Liver (tissue), 9 donors: ENCODE results near the gene TP53I13. TPM values are rescaled to one million over a fixed set of nuclear protein-coding genes. Genes with fewer than 3 reads are reported as not detected.

ENCODE experiments used
- DNase-seq: peaks from one replicate; pipeline ENCODE4 v3.0.0-alpha.2; 2017; ENCODE audit warnings: low spot score
- H3K27ac ChIP-seq, 2 donors: one replicate each; pipeline ENCODE4 v1.7.0; 2013; ENCODE audit warnings: inconsistent platforms in 2 of 2, low read length in 2 of 2, control low read depth in 1 of 2, low read depth in 1 of 2, mild to moderate bottlenecking in 1 of 2
- H3K27me3 ChIP-seq, 4 donors: one replicate each; pipeline versions ENCODE4 v1.6.1 to v1.7.0; 2013; ENCODE audit warnings: low read length in 3 of 4, inconsistent platforms in 1 of 4, mild to moderate bottlenecking in 1 of 4, moderate library complexity in 1 of 4; ENCODE audit not compliant: control insufficient read depth in 4 of 4, insufficient read depth in 4 of 4
- H3K36me3 ChIP-seq, 4 donors: one replicate each; pipeline versions ENCODE4 v1.6.1 to v1.7.0; 2013; ENCODE audit warnings: low read length in 3 of 4, mild to moderate bottlenecking in 3 of 4, low read depth in 1 of 4, moderate library complexity in 1 of 4; ENCODE audit not compliant: control insufficient read depth in 4 of 4, insufficient read depth in 3 of 4
- H3K4me1 ChIP-seq, 4 donors: one replicate each; pipeline versions ENCODE4 v1.6.1 to v1.7.0; 2013; ENCODE audit warnings: low read length in 3 of 4, mild to moderate bottlenecking in 3 of 4, moderate library complexity in 1 of 4; ENCODE audit not compliant: control insufficient read depth in 4 of 4, insufficient read depth in 4 of 4
- H3K4me3 ChIP-seq, 3 donors: one replicate each; pipeline versions ENCODE4 v1.6.1 to v1.7.0; 2013; ENCODE audit warnings: low read length in 3 of 3, control low read depth in 1 of 3, low read depth in 1 of 3, mild to moderate bottlenecking in 1 of 3
- H3K9ac ChIP-seq, 2 donors: one replicate each; pipeline ENCODE4 v1.7.0; 2013; ENCODE audit warnings: low read length in 2 of 2, mild to moderate bottlenecking in 2 of 2, moderate library complexity in 2 of 2, control low read depth in 1 of 2, low read depth in 1 of 2
- H3K9me3 ChIP-seq, 4 donors: one replicate each; pipeline versions ENCODE4 v1.6.1 to v1.7.0; 2013; ENCODE audit warnings: low read length in 3 of 4; ENCODE audit not compliant: control insufficient read depth in 4 of 4
- EGR1 ChIP-seq, 2 donors: IDR thresholded peaks; 2 replicates each; pipeline ENCODE4 v1.6.1; 2016 to 2018; ENCODE audit warnings: antibody characterized with exemption in 2 of 2, low read depth in 2 of 2
- FOXA1 ChIP-seq: IDR thresholded peaks from 2 replicates; pipeline ENCODE4 v1.6.1; 2016; ENCODE audit warnings: antibody characterized with exemption
- FOXA2 ChIP-seq: IDR thresholded peaks from 2 replicates; pipeline ENCODE4 v1.6.1; 2016; ENCODE audit warnings: antibody characterized with exemption
- GABPA ChIP-seq, 2 donors: IDR thresholded peaks in 1 of 2; conservative IDR thresholded peaks in 1 of 2; 2 replicates each; pipeline ENCODE4 v1.6.1; 2016; ENCODE audit warnings: antibody characterized with exemption in 2 of 2, mild to moderate bottlenecking in 1 of 2, moderate library complexity in 1 of 2
- HNF4A ChIP-seq, 2 donors: conservative IDR thresholded peaks; 2 replicates each; pipeline ENCODE4 v1.6.1; 2016; ENCODE audit warnings: antibody characterized with exemption in 2 of 2, mild to moderate bottlenecking in 2 of 2
- HNF4G ChIP-seq: IDR thresholded peaks from 2 replicates; pipeline ENCODE4 v1.6.1; 2016; ENCODE audit warnings: antibody characterized with exemption
- JUND ChIP-seq, 2 donors: IDR thresholded peaks; 2 replicates each; pipeline ENCODE4 v1.6.1; 2016; ENCODE audit warnings: antibody characterized with exemption in 2 of 2
- NR2F2 ChIP-seq: IDR thresholded peaks from 2 replicates; pipeline ENCODE4 v1.6.1; 2016; ENCODE audit warnings: antibody characterized with exemption
- RAD21 ChIP-seq, 2 donors: IDR thresholded peaks; 2 replicates each; pipeline ENCODE4 v1.6.1; 2016; ENCODE audit warnings: antibody characterized with exemption in 2 of 2, mild to moderate bottlenecking in 2 of 2
- RXRA ChIP-seq, 2 donors: IDR thresholded peaks; 2 replicates each; pipeline ENCODE4 v1.6.1; 2017 to 2018; ENCODE audit warnings: antibody characterized with exemption in 2 of 2, mild to moderate bottlenecking in 1 of 2
- SP1 ChIP-seq: IDR thresholded peaks from 2 replicates; pipeline ENCODE4 v1.6.1; 2018; ENCODE audit warnings: antibody characterized with exemption, mild to moderate bottlenecking
- TAF1 ChIP-seq: conservative IDR thresholded peaks from 2 replicates; pipeline ENCODE4 v1.6.1; 2016; ENCODE audit warnings: antibody characterized with exemption, mild to moderate bottlenecking
- YY1 ChIP-seq: IDR thresholded peaks from 2 replicates; pipeline ENCODE4 v1.6.1; 2016; ENCODE audit warnings: antibody characterized with exemption, mild to moderate bottlenecking
- WGBS: extraction: QIAGEN DNeasy Blood & Tissue Kit; methylation state at CpG from one replicate; pipeline ENCODE4 v1.1.7; 2013; 5-methylcytosine and 5-hydroxymethylcytosine counted together
- polyA plus RNA-seq, 2 donors: library from polyadenylated mRNA; stranded (reverse) in 1 of 2; unstranded in 1 of 2; fragments of 200-250 nt in 1 of 2; fragments of >200 nt in 1 of 2; fragmentation: Nextera tagmentation in 1 of 2; extraction: Ambion mirVana in 1 of 2; gene quantifications; one replicate each; pipeline versions ENCODE4 v1.2.1 to v1.2.3, GENCODE V29; 2013 to 2015
- total RNA-seq, 2 donors: library from RNA; depleted of rRNA; stranded (reverse); fragments of >200 nt; gene quantifications; one replicate each; pipeline ENCODE4 v1.2.3, GENCODE V29; 2014
- TF ChIP-seq, protein P1 (sequence below): IDR thresholded peaks from 2 replicates; pipeline ENCODE4 v1.6.1; 2016; ENCODE audit warnings: antibody characterized with exemption
- TF ChIP-seq, protein P2 (sequence below): IDR thresholded peaks from 2 replicates; pipeline ENCODE4 v1.6.1; 2016; ENCODE audit warnings: antibody characterized with exemption, mild to moderate bottlenecking
- TF ChIP-seq, protein P3 (sequence below): IDR thresholded peaks from 2 replicates; pipeline ENCODE4 v1.6.1; 2016; ENCODE audit warnings: antibody characterized with exemption
- TF ChIP-seq, protein P4 (sequence below): fragments of 150-350 bp; IDR thresholded peaks from 2 replicates; pipeline ENCODE4 v1.5.1; 2017; ENCODE audit warnings: improper control_type of control experiment, low read depth, low read length; ENCODE audit not compliant: missing input control
- TF ChIP-seq, protein P5 (sequence below): IDR thresholded peaks from 2 replicates; pipeline ENCODE4 v1.6.1; 2016; ENCODE audit warnings: antibody characterized with exemption
- donor health status: healthy.
- donor health status: healthy.
- donor health status: healthy.
- donor health status: healthy.
- donor health status: healthy.

The TP53I13 gene
- total and polyA plus RNA-seq, 4 donors = 12.2 to 42.6 (median 24.5) TPM

DNA sequence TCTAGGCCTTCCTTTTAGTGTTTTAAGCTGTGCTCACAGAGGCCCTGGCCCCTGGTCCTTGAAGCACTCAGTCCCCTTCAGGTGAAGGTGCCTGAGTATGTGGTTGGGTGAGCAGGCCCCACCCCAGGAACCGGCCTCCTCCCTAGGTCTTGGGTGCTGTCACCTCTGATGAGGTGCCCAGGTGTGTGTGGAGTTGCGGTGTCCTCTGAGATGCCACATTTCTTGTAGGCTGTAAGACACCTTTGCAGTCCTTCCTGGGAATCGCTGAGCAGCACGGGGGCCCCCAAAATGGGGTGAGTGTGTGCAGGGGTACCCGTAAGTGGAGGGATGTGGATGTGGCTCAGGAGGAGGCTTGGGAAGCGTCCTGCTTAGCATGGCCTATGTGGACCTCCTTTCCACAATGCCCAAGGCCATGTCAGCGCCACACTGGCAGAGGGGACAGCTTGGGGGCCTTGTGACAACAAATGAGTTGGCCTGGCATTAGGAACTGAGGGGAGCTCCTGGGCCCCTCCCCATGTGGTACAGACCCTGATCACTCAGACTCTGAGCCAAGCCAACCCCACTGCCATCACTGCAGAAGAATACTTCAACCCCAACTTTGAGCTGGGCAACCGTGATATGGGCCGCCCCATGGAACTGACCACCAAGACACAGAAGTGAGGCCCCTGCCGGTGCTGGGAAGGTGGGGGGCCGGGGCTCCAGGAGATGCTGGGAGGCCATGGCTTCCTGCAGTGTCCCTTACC is 43.0 kb downstream of the TP53I13 start:
- Histone ChIP-seq H3K9me3 (no peaks in the 10 kb centered on the region), H3K36me3 (no peaks in the 10 kb centered on the region), H3K4me3 (no peak overlapping the region), H3K27ac (no peak overlapping the region), H3K27me3 (peaks cover 0 to 10% (median 1%) of the 10 kb centered on the region in 4 donors), H3K9ac (no peak overlapping the region), H3K4me1 (peaks cover 11 to 32% (median 26%) of the 10 kb centered on the region in 4 donors)
- DNase-seq = no peak
- TF ChIP-seq, protein P1, sequence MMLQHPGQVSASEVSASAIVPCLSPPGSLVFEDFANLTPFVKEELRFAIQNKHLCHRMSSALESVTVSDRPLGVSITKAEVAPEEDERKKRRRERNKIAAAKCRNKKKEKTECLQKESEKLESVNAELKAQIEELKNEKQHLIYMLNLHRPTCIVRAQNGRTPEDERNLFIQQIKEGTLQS = no peak
- TF ChIP-seq RXRA (IDR thresholded peaks at IDR 0.05) = no peak
- no peak for TF ChIP-seq NR2F2
- no peak for TF ChIP-seq SP1
- TF ChIP-seq FOXA2 = no peak
- no peak for TF ChIP-seq TAF1
- WGBS = 95% methylated on average over 11 of the region's 11 CpGs

DNA sequence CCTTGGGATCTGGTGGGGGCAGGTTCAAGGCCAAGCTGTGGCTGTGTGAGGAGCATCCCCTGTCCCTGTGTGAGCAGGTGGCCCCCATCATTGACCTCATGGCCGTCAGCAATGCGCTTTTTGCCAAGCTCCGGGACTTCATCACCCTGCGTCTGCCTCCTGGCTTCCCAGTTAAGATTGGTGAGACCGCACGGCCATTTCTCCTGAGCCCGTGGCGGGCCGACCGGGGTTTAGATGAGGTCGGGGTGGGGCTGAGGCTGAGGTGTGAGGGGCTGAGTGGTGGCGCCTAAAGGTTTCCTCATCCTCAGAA is 43.5 kb downstream of the TP53I13 start:
- DNase-seq = no peak
- no peak overlapping the region for H3K4me3 ChIP-seq
- TF ChIP-seq RAD21 (IDR thresholded peaks at IDR 0.05) (no peak), YY1 (no peak), FOXA1 (no peak), NR2F2 (no peak), SP1 (no peak), GABPA (IDR thresholded peaks at IDR 0.05 in 1 of 2, conservative IDR thresholded peaks at IDR 0.05 in 1 of 2) (no peak), JUND (IDR thresholded peaks at IDR 0.05) (no peak), TAF1 (no peak), EGR1 (IDR thresholded peaks at IDR 0.05; ENCODE audit: low read depth in 2 of 2) (no peak), RXRA (IDR thresholded peaks at IDR 0.05) (no peak), HNF4G (no peak), FOXA2 (no peak), HNF4A (conservative IDR thresholded peaks at IDR 0.05) (no peak)
- TF ChIP-seq, protein P1 = no peak
- TF ChIP-seq, protein P2, sequence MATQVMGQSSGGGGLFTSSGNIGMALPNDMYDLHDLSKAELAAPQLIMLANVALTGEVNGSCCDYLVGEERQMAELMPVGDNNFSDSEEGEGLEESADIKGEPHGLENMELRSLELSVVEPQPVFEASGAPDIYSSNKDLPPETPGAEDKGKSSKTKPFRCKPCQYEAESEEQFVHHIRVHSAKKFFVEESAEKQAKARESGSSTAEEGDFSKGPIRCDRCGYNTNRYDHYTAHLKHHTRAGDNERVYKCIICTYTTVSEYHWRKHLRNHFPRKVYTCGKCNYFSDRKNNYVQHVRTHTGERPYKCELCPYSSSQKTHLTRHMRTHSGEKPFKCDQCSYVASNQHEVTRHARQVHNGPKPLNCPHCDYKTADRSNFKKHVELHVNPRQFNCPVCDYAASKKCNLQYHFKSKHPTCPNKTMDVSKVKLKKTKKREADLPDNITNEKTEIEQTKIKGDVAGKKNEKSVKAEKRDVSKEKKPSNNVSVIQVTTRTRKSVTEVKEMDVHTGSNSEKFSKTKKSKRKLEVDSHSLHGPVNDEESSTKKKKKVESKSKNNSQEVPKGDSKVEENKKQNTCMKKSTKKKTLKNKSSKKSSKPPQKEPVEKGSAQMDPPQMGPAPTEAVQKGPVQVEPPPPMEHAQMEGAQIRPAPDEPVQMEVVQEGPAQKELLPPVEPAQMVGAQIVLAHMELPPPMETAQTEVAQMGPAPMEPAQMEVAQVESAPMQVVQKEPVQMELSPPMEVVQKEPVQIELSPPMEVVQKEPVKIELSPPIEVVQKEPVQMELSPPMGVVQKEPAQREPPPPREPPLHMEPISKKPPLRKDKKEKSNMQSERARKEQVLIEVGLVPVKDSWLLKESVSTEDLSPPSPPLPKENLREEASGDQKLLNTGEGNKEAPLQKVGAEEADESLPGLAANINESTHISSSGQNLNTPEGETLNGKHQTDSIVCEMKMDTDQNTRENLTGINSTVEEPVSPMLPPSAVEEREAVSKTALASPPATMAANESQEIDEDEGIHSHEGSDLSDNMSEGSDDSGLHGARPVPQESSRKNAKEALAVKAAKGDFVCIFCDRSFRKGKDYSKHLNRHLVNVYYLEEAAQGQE = no peak
- TF ChIP-seq, protein P3, sequence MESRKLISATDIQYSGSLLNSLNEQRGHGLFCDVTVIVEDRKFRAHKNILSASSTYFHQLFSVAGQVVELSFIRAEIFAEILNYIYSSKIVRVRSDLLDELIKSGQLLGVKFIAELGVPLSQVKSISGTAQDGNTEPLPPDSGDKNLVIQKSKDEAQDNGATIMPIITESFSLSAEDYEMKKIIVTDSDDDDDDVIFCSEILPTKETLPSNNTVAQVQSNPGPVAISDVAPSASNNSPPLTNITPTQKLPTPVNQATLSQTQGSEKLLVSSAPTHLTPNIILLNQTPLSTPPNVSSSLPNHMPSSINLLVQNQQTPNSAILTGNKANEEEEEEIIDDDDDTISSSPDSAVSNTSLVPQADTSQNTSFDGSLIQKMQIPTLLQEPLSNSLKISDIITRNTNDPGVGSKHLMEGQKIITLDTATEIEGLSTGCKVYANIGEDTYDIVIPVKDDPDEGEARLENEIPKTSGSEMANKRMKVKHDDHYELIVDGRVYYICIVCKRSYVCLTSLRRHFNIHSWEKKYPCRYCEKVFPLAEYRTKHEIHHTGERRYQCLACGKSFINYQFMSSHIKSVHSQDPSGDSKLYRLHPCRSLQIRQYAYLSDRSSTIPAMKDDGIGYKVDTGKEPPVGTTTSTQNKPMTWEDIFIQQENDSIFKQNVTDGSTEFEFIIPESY = no peak
- TF ChIP-seq, protein P4, sequence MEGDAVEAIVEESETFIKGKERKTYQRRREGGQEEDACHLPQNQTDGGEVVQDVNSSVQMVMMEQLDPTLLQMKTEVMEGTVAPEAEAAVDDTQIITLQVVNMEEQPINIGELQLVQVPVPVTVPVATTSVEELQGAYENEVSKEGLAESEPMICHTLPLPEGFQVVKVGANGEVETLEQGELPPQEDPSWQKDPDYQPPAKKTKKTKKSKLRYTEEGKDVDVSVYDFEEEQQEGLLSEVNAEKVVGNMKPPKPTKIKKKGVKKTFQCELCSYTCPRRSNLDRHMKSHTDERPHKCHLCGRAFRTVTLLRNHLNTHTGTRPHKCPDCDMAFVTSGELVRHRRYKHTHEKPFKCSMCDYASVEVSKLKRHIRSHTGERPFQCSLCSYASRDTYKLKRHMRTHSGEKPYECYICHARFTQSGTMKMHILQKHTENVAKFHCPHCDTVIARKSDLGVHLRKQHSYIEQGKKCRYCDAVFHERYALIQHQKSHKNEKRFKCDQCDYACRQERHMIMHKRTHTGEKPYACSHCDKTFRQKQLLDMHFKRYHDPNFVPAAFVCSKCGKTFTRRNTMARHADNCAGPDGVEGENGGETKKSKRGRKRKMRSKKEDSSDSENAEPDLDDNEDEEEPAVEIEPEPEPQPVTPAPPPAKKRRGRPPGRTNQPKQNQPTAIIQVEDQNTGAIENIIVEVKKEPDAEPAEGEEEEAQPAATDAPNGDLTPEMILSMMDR = no peak
- TF ChIP-seq, protein P5, sequence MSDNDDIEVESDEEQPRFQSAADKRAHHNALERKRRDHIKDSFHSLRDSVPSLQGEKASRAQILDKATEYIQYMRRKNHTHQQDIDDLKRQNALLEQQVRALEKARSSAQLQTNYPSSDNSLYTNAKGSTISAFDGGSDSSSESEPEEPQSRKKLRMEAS = no peak
- H3K27me3 ChIP-seq = peaks cover 0 to 10% (median 1%) of the 10 kb centered on the region in 4 donors
- H3K36me3 ChIP-seq = no peaks in the 10 kb centered on the region
- H3K27ac ChIP-seq = no peak overlapping the region
- 84% methylated on average over 12 of the region's 12 CpGs for WGBS
- peaks cover 11 to 37% (median 30%) of the 10 kb centered on the region in 4 donors for H3K4me1 ChIP-seq
- no peak overlapping the region for H3K9ac ChIP-seq
- H3K9me3 ChIP-seq = no peaks in the 10 kb centered on the region
